Endothelial cell (in vitro differentiated cells): ENCODE results near the gene ZNF683. TPM values are rescaled to one million over a fixed set of nuclear protein-coding genes. Genes with fewer than 3 reads are reported as not detected.
"Not testable (repeated sequence)": the region's sequence is repeated elsewhere in the genome, so short reads cannot be mapped to it uniquely, and the experiment has no call there.

ENCODE experiments used
- DNase-seq: peaks from one replicate; pipeline ENCODE4 v3.0.0; 2021; ENCODE audit warnings: low spot score
- H3K27ac Mint-ChIP-seq: one replicate; pipeline ENCODE4 v1.8.0; 2021; ENCODE audit warnings: mixed read lengths, inconsistent platforms; ENCODE audit not compliant: unreplicated experiment
- H3K27me3 Mint-ChIP-seq: one replicate; pipeline ENCODE4 v1.8.0; 2021; ENCODE audit warnings: mild to moderate bottlenecking, moderate library complexity, mixed read lengths, inconsistent platforms; ENCODE audit not compliant: unreplicated experiment
- H3K36me3 Mint-ChIP-seq: one replicate; pipeline ENCODE4 v1.8.0; 2021; ENCODE audit warnings: mild to moderate bottlenecking, low read depth, mixed read lengths, inconsistent platforms; ENCODE audit not compliant: unreplicated experiment
- H3K4me1 Mint-ChIP-seq: one replicate; pipeline ENCODE4 v1.8.0; 2021; ENCODE audit warnings: mild to moderate bottlenecking, mixed read lengths, inconsistent platforms; ENCODE audit not compliant: unreplicated experiment
- H3K4me3 Mint-ChIP-seq: one replicate; pipeline ENCODE4 v1.8.0; 2021; ENCODE audit warnings: mild to moderate bottlenecking, mixed read lengths, inconsistent platforms; ENCODE audit not compliant: unreplicated experiment
- H3K9me3 Mint-ChIP-seq: one replicate; pipeline ENCODE4 v1.8.0; 2021; ENCODE audit warnings: mixed read lengths, inconsistent platforms; ENCODE audit not compliant: unreplicated experiment
- CTCF ChIP-seq: fragments of 200-600 bp; sonication (generic); IDR thresholded peaks from one replicate; pipeline ENCODE4 v1.5.0; 2021; ENCODE audit warnings: antibody characterized with exemption; ENCODE audit not compliant: unreplicated experiment
- total RNA-seq: library from RNA; stranded (reverse); fragmentation: NEBNext Ultra II Directional; extraction: Animal tissue kit (Norgen Biotek cat#: 25700); gene quantifications from one replicate; pipeline ENCODE4 v1.2.1, GENCODE V29; 2021; ENCODE audit not compliant: unreplicated experiment

ZNF683 gene
- total RNA-seq, 1 donor from 2014 or later, result not detected

DNA sequence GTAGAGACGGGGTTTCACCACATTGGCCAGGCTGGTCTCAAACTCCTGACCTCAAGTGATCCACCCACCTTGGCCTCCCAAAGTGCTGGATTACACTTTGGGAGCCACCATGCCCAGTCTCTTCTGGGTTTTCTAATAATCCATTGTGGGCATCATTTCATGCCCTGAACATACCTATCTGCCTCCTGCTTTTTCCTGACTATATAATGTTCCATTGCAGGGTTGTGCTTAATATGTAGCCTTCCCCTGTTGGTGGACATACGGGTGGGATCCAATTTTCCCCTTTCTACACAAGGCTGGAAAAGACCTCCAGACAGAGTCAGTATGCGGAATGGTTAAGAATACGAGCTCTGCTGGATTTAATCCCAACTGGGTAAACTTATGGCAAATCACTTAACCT is 3.5 kb upstream of the ZNF683 start:
- H3K27ac Mint-ChIP-seq, result no peak overlapping the region
- no peak for DNase-seq
- peaks cover 20% of the 10 kb centered on the region for H3K4me1 Mint-ChIP-seq
- TF ChIP-seq CTCF, result no peak
- H3K4me3 Mint-ChIP-seq, result no peak overlapping the region
- H3K27me3 Mint-ChIP-seq, result peaks cover 1% of the 10 kb centered on the region
- H3K9me3 Mint-ChIP-seq, result no peaks in the 10 kb centered on the region
- H3K36me3 Mint-ChIP-seq, result peaks cover under 1% of the 10 kb centered on the region

- Mint-ChIP-seq H3K4me1 (peaks cover 23% of the 10 kb centered on the region), H3K36me3 (peaks cover 5% of the 10 kb centered on the region), H3K9me3 (no peaks in the 10 kb centered on the region), H3K27me3 (peaks cover 7% of the 10 kb centered on the region), H3K4me3 (no peak overlapping the region), H3K27ac (no peak overlapping the region)
- no peak for TF ChIP-seq CTCF
- no peak for DNase-seq
Observed at GRCh38 chr1:26375081-26375480, 2.5 kb upstream of the ZNF683 start.

- not testable (repeated sequence) for DNase-seq, H3K27me3 Mint-ChIP-seq, H3K36me3 Mint-ChIP-seq, H3K4me3 Mint-ChIP-seq, H3K9me3 Mint-ChIP-seq, H3K27ac Mint-ChIP-seq
- peaks cover 23% of the 10 kb centered on the region for H3K4me1 Mint-ChIP-seq
Observed at GRCh38 chr1:26374361-26374760, 1.8 kb upstream of the ZNF683 start.

GRCh38 chr1:26373789-26374188 is 1.2 kb upstream of the ZNF683 start:
- no peak overlapping the region for H3K27ac Mint-ChIP-seq
- DNase-seq, result no peak
- H3K4me1 Mint-ChIP-seq, result peaks cover 23% of the 10 kb centered on the region
- H3K4me3 Mint-ChIP-seq, result no peak overlapping the region
- no peak for TF ChIP-seq CTCF
- H3K27me3 Mint-ChIP-seq, result peaks cover 7% of the 10 kb centered on the region
- peaks cover 5% of the 10 kb centered on the region for H3K36me3 Mint-ChIP-seq
- H3K9me3 Mint-ChIP-seq, result no peaks in the 10 kb centered on the region

- peaks cover 5% of the 10 kb centered on the region for H3K36me3 Mint-ChIP-seq
- no peak for DNase-seq
- TF ChIP-seq CTCF, result no peak
Observed at GRCh38 chr1:26373281-26373680, 731 bp upstream of the ZNF683 start.

GRCh38 chr1:26372039-26372438 is 511 bp downstream of the ZNF683 start:
- H3K4me1 Mint-ChIP-seq, result peaks cover 23% of the 10 kb centered on the region
- no peaks in the 10 kb centered on the region for H3K9me3 Mint-ChIP-seq
- peaks cover 9% of the 10 kb centered on the region for H3K27me3 Mint-ChIP-seq
- DNase-seq, result no peak
- H3K36me3 Mint-ChIP-seq, result peaks cover 5% of the 10 kb centered on the region
- H3K27ac Mint-ChIP-seq, result no peak overlapping the region
- H3K4me3 Mint-ChIP-seq, result no peak overlapping the region
- no peak for TF ChIP-seq CTCF

More at GRCh38 chr1:26373281-26373680, 731 bp upstream of the ZNF683 start:
- H3K9me3 Mint-ChIP-seq, result no peaks in the 10 kb centered on the region
- H3K4me3 Mint-ChIP-seq, result no peak overlapping the region
- H3K4me1 Mint-ChIP-seq, result peaks cover 23% of the 10 kb centered on the region
- no peak overlapping the region for H3K27ac Mint-ChIP-seq
- peaks cover 7% of the 10 kb centered on the region for H3K27me3 Mint-ChIP-seq
